ENCODE measurements around the gene KRTAP4-9. TPM values are rescaled to one million over a fixed set of nuclear protein-coding genes. Genes with fewer than 3 reads are reported as not detected.
"Not testable (repeated sequence)": the region's sequence is repeated elsewhere in the genome, so short reads cannot be mapped to it uniquely, and the experiment has no call there.

KRTAP4-9 gene
- total RNA-seq, 1 donor from 2014 or later, result not detected

- DNase-seq (ENCODE audit: missing footprints); intact Hi-C loops (cut with DNase I); ATAC-seq: not testable (repeated sequence)
These were observed 14.8 kb downstream of the KRTAP4-9 start for GRCh38 chr17:41119696-41120690.

- ATAC-seq, result no peak
- intact Hi-C loops (cut with DNase I), result no loop called here
These were observed 16.6 kb downstream of the KRTAP4-9 start for GRCh38 chr17:41121742-41122141.

GRCh38 chr17:41123292-41123990, 18.3 kb downstream of the KRTAP4-9 start:
- ATAC-seq; intact Hi-C loops (cut with DNase I); DNase-seq (ENCODE audit: missing footprints): not testable (repeated sequence)

More at GRCh38 chr17:41121742-41122141, 16.6 kb downstream of the KRTAP4-9 start:
- no peak for DNase-seq (ENCODE audit: missing footprints)

GRCh38 chr17:41123991-41124371, 18.8 kb downstream of the KRTAP4-9 start, which contains the start of gene KRTAP4-12:
Gene KRTAP4-12 (minus strand): TSS chr17:41124182. CDS start chr17:41124122, 60 bp downstream.
- DNase-seq (ENCODE audit: missing footprints); ATAC-seq; intact Hi-C loops (cut with DNase I): not testable (repeated sequence)

GRCh38 chr17:41125064-41125463, 19.9 kb downstream of the KRTAP4-9 start:
- DNase-seq (ENCODE audit: missing footprints), result no peak
- intact Hi-C loops (cut with DNase I), result no loop called here
- no peak for ATAC-seq

GRCh38 chr17:41126412-41126811, 21.2 kb downstream of the KRTAP4-9 start:
- intact Hi-C loops (cut with DNase I), result no loop called here
- no peak for ATAC-seq
- DNase-seq (ENCODE audit: missing footprints), result no peak

GRCh38 chr17:41127371-41127770, 22.2 kb downstream of the KRTAP4-9 start:
- ATAC-seq (no peak), DNase-seq (ENCODE audit: missing footprints) (no peak)
- intact Hi-C loops (cut with DNase I), result no loop called here

- DNase-seq (ENCODE audit: missing footprints) (no peak), ATAC-seq (no peak)
- intact Hi-C loops (cut with DNase I), result no loop called here
These were observed 26.8 kb downstream of the KRTAP4-9 start for GRCh38 chr17:41131979-41132378.

GRCh38 chr17:41133880-41134735, 28.9 kb downstream of the KRTAP4-9 start:
- ATAC-seq (no peak), DNase-seq (ENCODE audit: missing footprints) (no peak)
- intact Hi-C loops (cut with DNase I), result no loop called here

- intact Hi-C loops (cut with DNase I); DNase-seq (ENCODE audit: missing footprints); ATAC-seq: not testable (repeated sequence)
These were observed 34.7 kb downstream of the KRTAP4-9 start for GRCh38 chr17:41139865-41140264.

GRCh38 chr17:41140360-41141131, 35.4 kb downstream of the KRTAP4-9 start, which contains the start of gene KRTAP4-6:
Gene KRTAP4-6 (minus strand): TSS chr17:41140544. CDS start chr17:41140487, 57 bp downstream.
- DNase-seq (ENCODE audit: missing footprints) (no peak), ATAC-seq (no peak)
- intact Hi-C loops (cut with DNase I), result no loop called here

- intact Hi-C loops (cut with DNase I), result no loop called here
- ATAC-seq (no peak), DNase-seq (ENCODE audit: missing footprints) (no peak)
These were observed 36.2 kb downstream of the KRTAP4-9 start for GRCh38 chr17:41141361-41141760.

GRCh38 chr17:41144846-41145245, 39.7 kb downstream of the KRTAP4-9 start:
- DNase-seq (ENCODE audit: missing footprints) (no peak), ATAC-seq (no peak)
- intact Hi-C loops (cut with DNase I), result no loop called here

- DNase-seq (ENCODE audit: missing footprints) (no peak), ATAC-seq (no peak)
- intact Hi-C loops (cut with DNase I), result no loop called here
These were observed 40.1 kb downstream of the KRTAP4-9 start for GRCh38 chr17:41145261-41145660.

- no peak for DNase-seq (ENCODE audit: missing footprints)
- intact Hi-C loops (cut with DNase I), result no loop called here
- ATAC-seq, result no peak
These were observed 42.5 kb downstream of the KRTAP4-9 start for GRCh38 chr17:41147531-41148204.

GRCh38 chr17:41148971-41149651, 43.9 kb downstream of the KRTAP4-9 start:
- DNase-seq (ENCODE audit: missing footprints); ATAC-seq; intact Hi-C loops (cut with DNase I): not testable (repeated sequence)

- intact Hi-C loops (cut with DNase I), result no loop called here
- DNase-seq (ENCODE audit: missing footprints) (no peak), ATAC-seq (no peak)
These were observed 44.4 kb downstream of the KRTAP4-9 start, which contains the start of gene KRTAP4-5 for GRCh38 chr17:41149652-41149985. Gene KRTAP4-5 (minus strand): TSS chr17:41149825. CDS start chr17:41149767, 58 bp downstream.

Measured in Right ventricle myocardium inferior (tissue), 1 donor.